Activated CD8-positive, alpha-beta memory T cell treated with anti-CD3 and anti-CD28 coated beads, Interleukin-2, amount 10 ng/mL, durations not matched to agents 7 days and 5 days (primary cell): ENCODE data around the gene SGMS1. TPM values are rescaled to one million over a fixed set of nuclear protein-coding genes. Genes with fewer than 3 reads are reported as not detected.
A peak's percentile ranks its signal among the peaks of the same experiment; 100 is the strongest.

Experiments
- ATAC-seq: fragments of 150-1000 bp; cut with Tn5 transposase; one replicate; pipeline ENCODE4 v1.10.0; 2021; ENCODE audit warnings: moderate library complexity
- CTCF ChIA-PET: fragments of 350-600 bp; sonication (Branson Sonifier 250); formaldehyde crosslinking; loops from one replicate; lab custom pipeline; 2021; ENCODE audit warnings: antibody characterized with exemption; lab: Charles Lee
- DNase-seq: peaks from one replicate; pipeline ENCODE4 v3.0.0-alpha.2; 2020
- H3K27ac Mint-ChIP-seq: one replicate; pipeline ENCODE4 v1.8.0; 2021; ENCODE audit warnings: mild to moderate bottlenecking, mixed read lengths
- H3K27me3 Mint-ChIP-seq: one replicate; pipeline ENCODE4 v1.8.0; 2021; ENCODE audit warnings: mixed read lengths
- H3K36me3 Mint-ChIP-seq: one replicate; pipeline ENCODE4 v1.8.0; 2021; ENCODE audit warnings: mild to moderate bottlenecking, mixed read lengths
- H3K4me1 Mint-ChIP-seq: one replicate; pipeline ENCODE4 v1.8.0; 2021; ENCODE audit warnings: mixed read lengths
- H3K4me3 Mint-ChIP-seq: one replicate; pipeline ENCODE4 v1.8.0; 2021; ENCODE audit warnings: mild to moderate bottlenecking, moderate library complexity, mixed read lengths
- H3K9me3 Mint-ChIP-seq: one replicate; pipeline ENCODE4 v1.8.0; 2022; ENCODE audit warnings: low read depth, mixed read lengths
- total RNA-seq, 2 experiments: library from RNA; stranded (reverse); gene quantifications; one replicate each; pipeline ENCODE4 v1.2.3, GENCODE V29; 2021

The SGMS1 gene
- total RNA-seq, 2 experiments from 2014 or later: 37.0 to 38.4 TPM

DNA sequence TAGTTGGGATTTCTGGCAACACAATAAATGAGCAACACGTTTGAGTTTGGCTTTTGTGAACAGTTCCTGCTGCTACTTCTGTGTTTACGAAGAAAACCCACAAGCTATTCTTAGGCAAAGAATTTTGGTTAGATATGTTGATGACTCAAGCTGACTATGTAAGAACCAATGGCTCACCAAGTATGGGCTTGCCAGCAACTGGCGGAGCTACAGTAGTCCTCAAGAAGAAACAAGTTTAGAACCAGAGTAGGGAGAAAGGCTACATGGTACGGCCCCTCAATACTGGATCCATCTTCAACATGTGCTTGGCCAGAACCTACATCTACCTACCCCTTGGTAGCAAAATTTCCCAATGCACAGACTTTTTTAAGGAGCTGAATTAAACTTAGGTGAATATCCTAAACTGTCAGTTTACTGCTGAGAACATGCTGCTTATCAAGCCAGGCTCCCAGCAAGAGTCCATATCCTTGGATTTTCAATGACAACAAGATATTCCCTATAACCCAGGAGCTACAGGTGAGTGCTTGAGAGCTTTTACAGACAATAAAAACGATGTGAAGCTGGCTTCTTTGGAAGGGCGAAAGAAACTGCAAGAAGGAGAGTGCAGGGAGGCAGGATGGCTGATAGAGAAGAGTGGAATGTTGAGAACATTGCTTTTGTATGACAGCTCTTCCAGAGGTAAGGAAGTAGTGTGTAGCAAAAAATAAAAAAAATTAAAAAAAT, 298.1 kb downstream of the SGMS1 start:
- H3K4me3 Mint-ChIP-seq: peak overlapping the region; percentile 10
- H3K4me1 Mint-ChIP-seq: peaks cover 71% of the 10 kb centered on the region
- ATAC-seq (peak; percentile 99), DNase-seq (peak; percentile 72)
- H3K27ac Mint-ChIP-seq: peak overlapping the region; percentile 87
- no peaks in the 10 kb centered on the region for H3K27me3 Mint-ChIP-seq
- no peaks in the 10 kb centered on the region for H3K9me3 Mint-ChIP-seq
- peaks cover 52% of the 10 kb centered on the region for H3K36me3 Mint-ChIP-seq
- CTCF ChIA-PET: interaction anchor here (0.8 to 1.3 kb wide), 6 partner anchors 17 to 187 kb away, joined by 3 to 4 read pairs (median 3); no protein-coding TSS in a partner anchor

DNA sequence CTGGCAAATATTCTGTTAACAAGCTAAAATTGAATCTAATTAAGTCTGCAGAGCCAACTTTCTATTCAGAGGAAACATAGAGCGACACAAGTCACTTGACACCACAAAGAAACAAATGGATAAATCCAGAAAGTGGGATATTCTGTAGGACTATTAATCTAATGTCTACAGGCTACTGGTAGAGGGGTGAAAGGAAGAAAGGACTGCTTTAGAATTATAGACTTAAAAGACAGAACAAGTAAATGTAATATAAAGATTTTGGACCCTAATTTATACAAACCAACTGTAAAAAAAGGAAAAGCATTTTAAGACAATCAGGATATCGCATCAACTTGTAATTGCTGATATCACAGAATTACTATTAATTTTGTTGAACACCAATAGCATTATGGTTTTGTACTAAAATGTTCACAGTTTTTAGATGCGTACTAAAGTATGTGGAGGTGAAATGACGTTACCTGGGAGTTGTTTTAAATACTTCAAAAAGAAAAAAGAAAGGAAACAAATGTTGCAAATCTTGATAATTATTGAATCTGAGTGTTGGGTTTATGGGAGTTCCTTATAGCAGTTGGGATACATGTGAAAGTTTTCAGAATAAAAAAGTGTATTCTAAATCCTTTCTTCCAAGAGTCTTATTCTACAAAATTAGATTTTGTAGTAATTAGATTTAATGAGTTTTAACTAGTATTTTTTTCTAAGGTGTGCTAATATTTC, 298.9 kb downstream of the SGMS1 start:
- no peak for ATAC-seq
- Mint-ChIP-seq H3K27me3 (no peaks in the 10 kb centered on the region), H3K4me3 (no peak overlapping the region), H3K27ac (peak overlapping the region; percentile 53), H3K36me3 (peaks cover 53% of the 10 kb centered on the region), H3K4me1 (peaks cover 76% of the 10 kb centered on the region), H3K9me3 (no peaks in the 10 kb centered on the region)
- no peak for DNase-seq
- CTCF ChIA-PET: interaction anchor here (0.9 to 1.5 kb wide), 6 partner anchors 14 to 188 kb away, joined by 3 to 4 read pairs (median 3); no protein-coding TSS in a partner anchor

DNA sequence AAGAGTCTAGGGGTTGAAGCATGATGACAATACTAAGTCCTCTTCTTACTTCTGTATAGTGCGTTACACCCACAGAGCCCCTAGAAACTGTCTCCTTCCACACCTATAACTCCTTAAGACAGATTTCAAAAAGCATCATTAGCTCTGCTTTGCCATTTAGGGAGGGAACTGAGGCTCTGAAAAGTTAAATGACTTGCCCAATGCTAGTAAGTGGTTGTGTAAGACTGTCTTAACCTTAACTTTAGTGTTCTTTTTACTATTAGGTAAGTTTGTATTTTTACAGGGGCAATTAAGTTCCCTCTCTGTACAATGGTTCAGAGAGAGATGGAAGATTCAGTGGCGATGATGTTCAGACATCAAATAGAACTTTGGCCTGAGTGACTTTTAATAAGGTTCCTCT, 299.7 kb downstream of the SGMS1 start:
- peak overlapping the region; percentile 29 for H3K27ac Mint-ChIP-seq
- CTCF ChIA-PET: interaction anchor here (0.9 to 1.8 kb wide), 3 partner anchors 12 to 95 kb away, joined by 3 read pairs; no protein-coding TSS in a partner anchor
- no peak for DNase-seq
- H3K9me3 Mint-ChIP-seq: no peaks in the 10 kb centered on the region
- peaks cover 58% of the 10 kb centered on the region for H3K36me3 Mint-ChIP-seq
- no peak for ATAC-seq
- peaks cover 71% of the 10 kb centered on the region for H3K4me1 Mint-ChIP-seq
- H3K27me3 Mint-ChIP-seq: no peaks in the 10 kb centered on the region
- H3K4me3 Mint-ChIP-seq: no peak overlapping the region

DNA sequence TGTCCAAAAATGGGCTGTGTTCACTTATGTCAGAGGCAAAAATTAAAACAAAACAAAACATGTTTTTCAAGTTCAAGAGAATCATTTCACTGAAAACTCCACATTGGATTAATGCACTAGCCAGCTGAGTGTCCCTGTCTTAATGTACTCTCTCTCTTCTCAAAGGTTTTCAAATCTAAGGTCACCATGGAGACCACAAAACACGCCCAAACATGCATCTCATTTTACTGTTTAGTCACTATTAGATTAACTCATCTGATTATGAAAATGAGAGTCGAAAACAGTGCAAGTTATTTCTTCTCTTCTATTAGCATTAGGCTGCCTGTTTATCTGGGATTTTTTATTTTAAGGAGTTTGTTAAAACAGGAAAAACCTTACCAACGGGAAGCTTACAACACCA, 301.7 kb downstream of the SGMS1 start:
- Mint-ChIP-seq H3K9me3 (no peaks in the 10 kb centered on the region), H3K27me3 (no peaks in the 10 kb centered on the region), H3K27ac (peak overlapping the region; percentile 13), H3K36me3 (peaks cover 61% of the 10 kb centered on the region), H3K4me3 (no peak overlapping the region), H3K4me1 (peaks cover 63% of the 10 kb centered on the region)
- CTCF ChIA-PET: interaction anchor here (1.5 kb wide), 1 partner anchor 21 kb away, joined by 5 read pairs; no protein-coding TSS in a partner anchor
- no peak for DNase-seq
- no peak for ATAC-seq

DNA sequence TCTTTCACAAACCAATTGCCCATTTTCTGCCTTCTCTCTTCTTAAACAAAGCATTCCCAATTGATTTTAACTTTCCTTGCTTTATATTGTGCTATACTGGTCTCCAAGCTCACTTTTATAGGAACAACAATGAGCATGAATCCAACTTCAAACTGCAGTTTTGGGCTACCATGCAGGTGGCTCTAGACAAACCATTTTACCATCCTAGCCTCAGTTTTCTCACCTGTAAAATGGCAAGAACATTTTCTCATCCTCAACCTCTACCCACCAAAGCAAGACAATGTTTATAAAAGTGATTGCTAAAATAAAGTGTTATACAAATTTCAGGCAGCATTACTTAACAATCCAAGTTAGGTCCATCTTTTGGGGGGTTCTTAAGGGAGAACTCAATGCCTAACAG, 305.6 kb downstream of the SGMS1 start:
- Mint-ChIP-seq H3K4me1 (peaks cover 56% of the 10 kb centered on the region), H3K4me3 (no peak overlapping the region), H3K36me3 (peaks cover 56% of the 10 kb centered on the region), H3K27ac (no peak overlapping the region), H3K27me3 (no peaks in the 10 kb centered on the region), H3K9me3 (no peaks in the 10 kb centered on the region)
- CTCF ChIA-PET: no interaction called here
- no peak for DNase-seq
- no peak for ATAC-seq

DNA sequence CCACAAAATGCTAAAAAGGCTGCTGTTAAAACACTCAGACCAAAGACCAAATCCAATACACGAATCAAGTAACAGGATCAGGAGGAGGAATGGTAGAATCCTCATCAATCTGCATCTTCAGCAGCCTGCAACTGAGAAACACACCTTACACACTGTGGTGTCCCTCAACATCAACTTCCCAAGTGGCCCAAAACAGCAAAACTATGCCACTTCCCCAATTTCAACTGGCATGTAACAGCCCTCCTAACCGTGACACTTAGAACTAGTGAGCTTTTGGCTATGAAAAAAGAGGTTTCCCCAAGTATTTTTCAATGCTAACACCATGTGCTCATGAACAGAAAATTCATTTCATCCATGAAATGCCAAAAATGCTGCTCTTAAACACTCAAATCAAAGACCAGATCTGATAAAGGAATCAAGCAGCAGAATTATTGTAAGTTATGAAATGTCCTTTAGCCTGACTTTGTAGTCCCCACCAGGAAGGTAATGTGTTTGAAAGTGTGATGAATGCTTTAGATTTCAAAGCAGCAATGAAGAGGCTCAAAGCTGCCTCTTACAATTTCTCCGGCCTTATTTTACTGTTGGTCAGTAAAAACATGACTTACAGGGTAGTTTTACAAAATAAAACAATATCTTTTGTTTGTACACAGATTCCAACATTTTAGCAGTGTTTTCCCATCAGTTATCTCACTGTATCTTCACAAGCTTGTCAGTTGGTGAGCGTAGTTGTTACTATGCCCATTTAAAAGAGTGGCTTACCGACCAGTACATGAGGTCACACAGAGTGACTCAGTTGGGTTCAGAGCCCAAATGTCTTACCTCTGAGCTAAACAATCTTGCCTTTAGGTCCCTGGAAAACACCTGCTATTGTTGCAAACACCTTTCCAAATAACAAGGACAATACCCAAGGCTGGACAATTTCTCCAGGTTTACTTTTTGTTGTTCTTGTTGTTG, 306.8 kb downstream of the SGMS1 start:
- CTCF ChIA-PET: no interaction called here

DNA sequence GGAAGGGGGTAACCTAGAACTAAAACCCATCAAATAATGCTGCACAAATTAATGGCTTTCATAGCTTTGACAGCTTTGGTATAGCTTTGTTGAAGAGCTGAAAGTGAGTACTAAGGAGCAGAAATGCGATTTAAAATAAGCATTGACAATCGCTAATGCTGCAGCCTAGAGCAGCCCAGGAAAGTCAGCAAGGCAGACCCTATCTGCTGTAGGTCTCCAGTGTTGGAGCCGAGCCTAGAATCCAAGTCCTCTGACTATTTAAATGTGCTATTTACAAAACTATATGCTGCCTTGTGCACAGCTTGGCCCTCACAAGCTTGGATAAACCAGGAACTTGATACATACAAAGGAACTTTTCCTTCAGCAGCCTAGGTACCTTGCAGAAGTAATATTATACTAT, 307.6 kb downstream of the SGMS1 start:
- Mint-ChIP-seq H3K9me3 (no peaks in the 10 kb centered on the region), H3K36me3 (peaks cover 54% of the 10 kb centered on the region), H3K27me3 (no peaks in the 10 kb centered on the region), H3K4me3 (no peak overlapping the region), H3K4me1 (peaks cover 51% of the 10 kb centered on the region), H3K27ac (no peak overlapping the region)
- no peak for DNase-seq
- ATAC-seq: no peak
- CTCF ChIA-PET: no interaction called here

More for the DNA sequence above, 306.8 kb downstream of the SGMS1 start:
- ATAC-seq (no peak), DNase-seq (no peak)
- Mint-ChIP-seq H3K4me1 (peaks cover 59% of the 10 kb centered on the region), H3K27me3 (no peaks in the 10 kb centered on the region), H3K27ac (peak overlapping the region; percentile 13), H3K36me3 (peaks cover 57% of the 10 kb centered on the region), H3K4me3 (no peak overlapping the region), H3K9me3 (no peaks in the 10 kb centered on the region)

DNA sequence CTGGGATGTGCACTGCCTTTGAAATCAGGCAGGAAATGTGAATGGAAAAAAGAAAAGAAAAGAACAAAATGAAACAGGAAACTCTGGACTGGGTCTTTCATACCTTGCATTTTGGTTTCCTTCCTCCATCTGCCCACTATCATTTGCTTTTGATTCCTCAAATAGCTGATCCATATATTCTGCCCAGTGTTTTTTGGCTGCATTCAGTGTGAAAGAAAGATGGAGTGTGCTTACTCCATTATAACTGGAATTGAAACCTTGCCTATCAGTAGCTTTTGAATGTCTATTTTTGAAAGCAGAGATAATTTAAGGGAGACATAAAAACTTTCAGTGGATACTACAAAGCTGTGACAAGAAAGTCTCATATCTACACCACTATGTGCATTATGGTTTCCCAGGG, 308.3 kb downstream of the SGMS1 start:
- H3K4me1 Mint-ChIP-seq: peaks cover 46% of the 10 kb centered on the region
- no peak overlapping the region for H3K4me3 Mint-ChIP-seq
- no peak for ATAC-seq
- no peaks in the 10 kb centered on the region for H3K27me3 Mint-ChIP-seq
- CTCF ChIA-PET: interaction anchor here (0.9 kb wide), 1 partner anchor 26 kb away, joined by 3 read pairs; no protein-coding TSS in a partner anchor
- H3K9me3 Mint-ChIP-seq: no peaks in the 10 kb centered on the region
- H3K36me3 Mint-ChIP-seq: peaks cover 59% of the 10 kb centered on the region
- no peak for DNase-seq
- peak overlapping the region; percentile 75 for H3K27ac Mint-ChIP-seq

DNA sequence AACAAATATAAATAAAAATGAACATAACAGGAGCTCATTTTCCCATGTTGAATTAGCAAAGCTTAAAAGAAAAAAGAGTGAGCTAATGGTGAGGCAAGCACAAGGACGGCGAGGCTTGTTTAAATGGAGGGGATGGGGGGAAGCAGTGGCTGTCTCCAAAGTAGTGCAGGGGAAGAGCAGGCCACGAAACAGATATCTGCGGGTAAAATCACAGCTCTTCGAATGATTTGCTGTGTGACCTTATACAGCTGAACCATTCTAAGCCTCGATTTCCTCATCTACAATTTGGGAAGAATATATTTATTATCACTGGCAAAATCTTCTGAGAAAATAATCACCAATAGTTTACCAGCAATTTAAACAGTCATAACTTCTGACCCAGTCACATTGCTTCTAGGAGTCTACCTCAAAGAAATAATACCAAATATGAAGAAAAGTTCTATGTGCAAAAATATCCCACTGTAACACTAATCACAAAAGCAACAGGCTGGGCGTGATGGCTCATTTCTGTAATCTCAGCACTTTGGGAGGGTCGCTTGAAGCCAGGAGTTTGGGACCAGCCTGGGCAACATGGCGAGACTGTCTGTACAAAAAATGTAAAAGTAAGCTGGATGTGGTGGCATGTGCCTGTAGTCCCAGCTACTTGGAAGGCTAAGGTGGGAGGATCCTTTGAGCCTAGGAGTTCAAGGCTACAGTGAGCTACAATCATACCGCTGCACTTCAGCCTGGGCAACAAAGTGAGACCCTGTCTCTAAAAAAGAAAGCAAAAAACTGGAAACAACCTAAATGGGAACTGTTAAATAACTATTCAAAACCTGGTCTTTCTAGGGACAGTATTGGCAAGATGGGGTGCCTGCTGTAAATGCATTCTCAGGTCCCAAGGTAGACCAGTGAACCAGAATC, 309.3 kb downstream of the SGMS1 start:
- Mint-ChIP-seq H3K27ac (peak overlapping the region; percentile 8), H3K9me3 (no peaks in the 10 kb centered on the region)
- CTCF ChIA-PET: interaction anchor here (0.9 to 1.3 kb wide), 3 partner anchors 27 to 54 kb away, joined by 3 read pairs; no protein-coding TSS in a partner anchor

DNA sequence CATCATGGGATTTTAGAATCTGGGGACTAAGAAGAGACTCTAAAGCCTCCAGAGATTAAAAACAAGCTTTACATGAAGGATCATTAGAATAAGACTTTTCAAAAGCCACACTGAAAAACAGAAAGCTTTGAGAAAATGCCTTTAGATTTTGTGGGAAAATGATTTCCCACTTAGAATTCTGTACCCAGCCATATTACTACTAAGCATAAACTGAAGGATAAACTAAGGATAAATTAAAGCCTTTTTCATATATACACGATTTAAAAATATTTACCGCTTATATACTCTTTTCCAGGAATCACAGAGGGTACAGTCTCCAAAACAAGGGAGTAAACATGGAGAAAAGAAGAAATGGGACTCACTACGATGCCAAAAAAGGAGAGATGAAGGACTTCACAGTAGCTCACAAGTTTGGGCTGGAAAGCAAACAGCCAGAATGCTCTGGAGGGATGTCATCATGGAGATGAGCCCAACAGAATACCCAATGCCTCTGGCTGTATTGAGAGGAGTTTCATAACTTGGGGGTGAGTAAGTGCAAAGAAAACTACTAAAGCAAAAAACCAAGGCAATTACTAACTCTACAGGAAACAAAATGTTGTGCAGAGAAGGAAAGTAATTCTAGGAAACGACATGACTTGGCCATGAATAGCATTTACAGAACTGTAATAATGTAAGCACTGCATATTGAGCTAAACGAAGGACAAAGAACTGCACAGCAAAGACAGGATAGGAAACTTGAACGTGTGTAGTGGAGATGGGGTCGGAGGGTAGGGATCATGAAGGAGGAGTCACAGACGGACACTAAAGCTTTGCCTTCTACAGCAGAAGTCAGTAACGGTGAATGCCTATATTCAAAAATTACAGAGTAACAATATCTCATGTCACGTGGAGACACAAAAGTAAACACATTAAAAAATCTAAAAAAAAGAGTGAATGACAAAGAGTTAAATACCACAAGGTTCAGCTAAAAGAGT, 311.0 kb downstream of the SGMS1 start:
- CTCF ChIA-PET: interaction anchor here (0.9 to 1.7 kb wide), 3 partner anchors 10 to 37 kb away, joined by 3 to 4 read pairs (median 4); no protein-coding TSS in a partner anchor
- ATAC-seq (peak; percentile 53), DNase-seq (no peak)
- H3K4me3 Mint-ChIP-seq: no peak overlapping the region
- H3K27ac Mint-ChIP-seq: peak overlapping the region; percentile 18
- H3K4me1 Mint-ChIP-seq: peaks cover 43% of the 10 kb centered on the region
- no peaks in the 10 kb centered on the region for H3K27me3 Mint-ChIP-seq
- no peaks in the 10 kb centered on the region for H3K9me3 Mint-ChIP-seq
- H3K36me3 Mint-ChIP-seq: peaks cover 54% of the 10 kb centered on the region

More for the DNA sequence above, 309.3 kb downstream of the SGMS1 start:
- Mint-ChIP-seq H3K4me3 (no peak overlapping the region), H3K27me3 (no peaks in the 10 kb centered on the region), H3K4me1 (peaks cover 43% of the 10 kb centered on the region), H3K36me3 (peaks cover 62% of the 10 kb centered on the region)
- no peak for DNase-seq
- ATAC-seq: no peak

DNA sequence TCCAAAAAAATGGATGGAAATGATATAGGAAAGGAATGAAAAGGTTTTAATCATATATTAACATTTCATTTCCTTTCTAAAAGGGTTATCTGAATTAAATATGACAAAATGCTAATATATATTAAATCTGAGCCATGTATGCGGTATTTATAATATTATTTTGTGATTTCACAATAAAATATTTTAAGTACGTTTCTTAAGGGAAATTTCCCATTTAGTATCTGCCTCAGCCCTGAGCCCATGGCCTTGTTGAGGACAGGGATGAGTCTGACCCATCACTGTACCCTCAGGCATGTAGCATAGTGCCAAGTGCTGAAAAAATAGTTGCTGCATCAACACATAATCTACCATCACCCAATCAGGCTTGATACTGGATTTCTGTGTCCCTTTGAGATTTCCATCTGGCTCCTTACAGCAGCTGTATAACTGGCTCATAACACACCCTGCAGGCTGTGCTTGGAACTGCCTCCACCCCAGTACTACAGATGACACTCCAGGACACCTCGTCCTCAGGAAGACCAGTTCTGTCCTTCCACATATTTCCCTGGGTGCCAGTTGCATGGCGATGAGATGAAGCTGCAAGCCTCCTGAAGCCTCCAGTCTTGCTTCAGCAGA, 313.1 kb downstream of the SGMS1 start:
- Mint-ChIP-seq H3K4me1 (peaks cover 31% of the 10 kb centered on the region), H3K27me3 (no peaks in the 10 kb centered on the region), H3K9me3 (no peaks in the 10 kb centered on the region), H3K36me3 (peaks cover 55% of the 10 kb centered on the region), H3K4me3 (no peak overlapping the region), H3K27ac (no peak overlapping the region)
- CTCF ChIA-PET: interaction anchor here (1.0 to 1.4 kb wide), 5 partner anchors 8 to 84 kb away, joined by 3 to 4 read pairs (median 3); no protein-coding TSS in a partner anchor
- ATAC-seq: peak; percentile 55
- peak; percentile 47 for DNase-seq
